ENCODE results near the gene DHX38.
A peak's percentile ranks its signal among the peaks of the same experiment; 100 is the strongest.

DHX38 gene

GRCh38 chr16:72084445-72084844 is 9.2 kb upstream of the DHX38 start:
- DNase-seq, result no peak

- no peak for DNase-seq
Observed at GRCh38 chr16:72085002-72085401, 8.6 kb upstream of the DHX38 start.

GRCh38 chr16:72091217-72091616 is 2.4 kb upstream of the DHX38 start:
- no peak for DNase-seq

- no peak for DNase-seq
Observed at GRCh38 chr16:72092832-72093447, 707 bp upstream of the DHX38 start.

GRCh38 chr16:72094266-72094610 is 591 bp downstream of the DHX38 start:
- no peak for DNase-seq

- DNase-seq, result peak; percentile 13
Observed at GRCh38 chr16:72098936-72099335, 5.3 kb downstream of the DHX38 start.

- DNase-seq, result peak; percentile 50
Observed at GRCh38 chr16:72099377-72099818, 5.8 kb downstream of the DHX38 start.

GRCh38 chr16:72101195-72101594 is 7.5 kb downstream of the DHX38 start:
- no peak for DNase-seq

- no peak for DNase-seq
Observed at GRCh38 chr16:72104905-72105304, 11.3 kb downstream of the DHX38 start.

- DNase-seq, result no peak
Observed at GRCh38 chr16:72105978-72106377, 12.3 kb downstream of the DHX38 start.

GRCh38 chr16:72107371-72107770 is 13.7 kb downstream of the DHX38 start:
- DNase-seq, result no peak

GRCh38 chr16:72108353-72109102 is 14.9 kb downstream of the DHX38 start:
- no peak for DNase-seq

- DNase-seq, result no peak
Observed at GRCh38 chr16:72109300-72109699, 15.7 kb downstream of the DHX38 start.

GRCh38 chr16:72109966-72110530 is 16.4 kb downstream of the DHX38 start:
- DNase-seq, result no peak

GRCh38 chr16:72110662-72111615 is 17.3 kb downstream of the DHX38 start:
- DNase-seq, result no peak

GRCh38 chr16:72111657-72112451 is 18.2 kb downstream of the DHX38 start:
- no peak for DNase-seq

GRCh38 chr16:72112452-72112792 is 18.8 kb downstream of the DHX38 start:
- DNase-seq, result no peak

GRCh38 chr16:72112906-72113615 is 19.4 kb downstream of the DHX38 start:
- no peak for DNase-seq

- no peak for DNase-seq
Observed at GRCh38 chr16:72113616-72113945, 19.9 kb downstream of the DHX38 start.

- DNase-seq, result no peak
Observed at GRCh38 chr16:72120026-72120425, 26.4 kb downstream of the DHX38 start.

GRCh38 chr16:72122308-72122707 is 28.7 kb downstream of the DHX38 start:
- DNase-seq, result no peak

GRCh38 chr16:72122916-72123315 is 29.3 kb downstream of the DHX38 start:
- DNase-seq, result no peak
